ENCODE results near the gene AUH. TPM values are rescaled to one million over a fixed set of nuclear protein-coding genes. Genes with fewer than 3 reads are reported as not detected.

The AUH gene
- total and polyA plus RNA-seq, 7 donors = 9.9 to 20.6 (median 14.1) TPM

GRCh38 chr9:91289244-91289643 is 72.5 kb downstream of the AUH start:
- DNase-seq (no peak), ATAC-seq (peak in 1 of 4 donors; percentile 69)
- Histone ChIP-seq H3K9me3 (no peaks in the 10 kb centered on the region), H3K4me1 (no peaks in the 10 kb centered on the region), H3K27ac (no peak overlapping the region), H3K4me3 (no peak overlapping the region), H3K27me3 (ENCODE audit: insufficient read depth in 3 of 3, low read length in 2 of 3) (no peaks in the 10 kb centered on the region), H3K36me3 (ENCODE audit: insufficient read depth in 1 of 2, low read depth in 1 of 2) (peaks cover 0 to 39% of the 10 kb centered on the region in 2 donors)
- no peak for TF ChIP-seq CTCF (IDR thresholded peaks at IDR 0.05)
- WGBS, 3 donors = 75 to 87% (median 85%) methylated on average over 1 of the region's 1 CpG
- intact Hi-C loops (cut with DNase I) = no loop called here

- Histone ChIP-seq H3K9me3 (no peaks in the 10 kb centered on the region), H3K27ac (no peak overlapping the region)
- 38 to 44% (median 39%) methylated on average over 6 of the region's 6 CpGs for WGBS, 3 donors
Measured at GRCh38 chr9:91285729-91286353, 75.9 kb downstream of the AUH start.

GRCh38 chr9:91282292-91282691 is 79.4 kb downstream of the AUH start:
- DNase-seq (no peak), ATAC-seq (peak in 2 of 4 donors; percentile 53 to 64)
- no peak overlapping the region for H3K27ac ChIP-seq
- H3K4me1 ChIP-seq = peaks cover 12% of the 10 kb centered on the region
- H3K36me3 ChIP-seq (ENCODE audit: insufficient read depth in 1 of 2, low read depth in 1 of 2) = no peaks in the 10 kb centered on the region
- H3K27me3 ChIP-seq (ENCODE audit: insufficient read depth in 3 of 3, low read length in 2 of 3) = no peaks in the 10 kb centered on the region
- TF ChIP-seq CTCF (IDR thresholded peaks at IDR 0.05) = no peak
- intact Hi-C loops (cut with DNase I) = no loop called here
- H3K4me3 ChIP-seq = no peak overlapping the region
- WGBS, 3 donors = 93 to 96% (median 95%) methylated on average over 3 of the region's 3 CpGs
- H3K9me3 ChIP-seq = no peaks in the 10 kb centered on the region

More at GRCh38 chr9:91285729-91286353, 75.9 kb downstream of the AUH start:
- DNase-seq (no peak), ATAC-seq (peak in 1 of 4 donors; percentile 20)
- Histone ChIP-seq H3K4me1 (no peaks in the 10 kb centered on the region), H3K4me3 (no peak overlapping the region), H3K27me3 (ENCODE audit: insufficient read depth in 3 of 3, low read length in 2 of 3) (no peaks in the 10 kb centered on the region), H3K36me3 (ENCODE audit: insufficient read depth in 1 of 2, low read depth in 1 of 2) (peaks cover 0 to 12% of the 10 kb centered on the region in 2 donors)
- intact Hi-C loops (cut with DNase I) = no loop called here
- TF ChIP-seq CTCF (IDR thresholded peaks at IDR 0.05) = no peak

- no peak overlapping the region for H3K4me3 ChIP-seq
- ATAC-seq (peak in 1 of 4 donors; percentile 54), DNase-seq (no peak)
- peaks cover 28% of the 10 kb centered on the region for H3K4me1 ChIP-seq
- H3K9me3 ChIP-seq = no peaks in the 10 kb centered on the region
- intact Hi-C loops (cut with DNase I) = loop anchor here in 1 of 2 donors (10.0 kb wide), 1 partner anchor 55 kb away; no protein-coding TSS in a partner anchor
- H3K27me3 ChIP-seq (ENCODE audit: insufficient read depth in 3 of 3, low read length in 2 of 3) = no peaks in the 10 kb centered on the region
- H3K27ac ChIP-seq = no peak overlapping the region
- whole genome bisulfite sequencing, 3 donors = 73 to 84% (median 80%) methylated on average over 8 of the region's 8 CpGs
- TF ChIP-seq CTCF (IDR thresholded peaks at IDR 0.05) = no peak
- H3K36me3 ChIP-seq (ENCODE audit: insufficient read depth in 1 of 2, low read depth in 1 of 2) = no peaks in the 10 kb centered on the region
Measured at GRCh38 chr9:91279296-91280204, 82.2 kb downstream of the AUH start.

Data from psoas muscle (tissue), 8 donors.